Kasumi-1 (cell line): ENCODE measurements around the gene ERVK3-1.

Experiments
- DNase-seq, 2 experiments: peaks; one replicate each; lab custom pipeline; 2025; lab: John Stamatoyannopoulos, UW

Gene ERVK3-1

DNA sequence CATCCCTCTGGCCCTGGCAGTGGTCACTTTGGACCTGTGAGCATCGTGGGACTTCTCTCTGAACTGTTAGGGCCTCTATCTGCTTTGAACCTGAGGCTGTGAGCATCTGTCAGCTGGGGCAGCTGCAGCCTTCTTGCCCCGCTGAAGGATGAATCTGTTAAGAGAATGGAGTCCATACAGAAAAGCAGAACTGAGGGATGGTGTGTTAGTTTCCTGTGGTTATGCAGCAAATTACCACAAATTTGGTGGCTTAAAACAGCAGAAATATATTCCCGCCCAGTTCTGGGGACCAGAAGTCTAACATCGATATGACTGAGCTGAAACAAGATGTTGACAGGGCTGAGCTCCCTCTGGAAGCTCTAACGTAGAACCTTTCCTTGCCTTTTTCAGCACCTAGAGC is 59.0 kb downstream of the ERVK3-1 start:
- DNase-seq = peak; percentile 96
